ENCODE measurements around the gene MEIS2.

The MEIS2 gene

GRCh38 chr15:36961956-36962355 is 138.4 kb downstream of the MEIS2 start:
- no peak for DNase-seq (ENCODE audit: low read depth)

GRCh38 chr15:36960947-36961227 is 139.5 kb downstream of the MEIS2 start:
- DNase-seq (ENCODE audit: low read depth) = no peak

- no peak for DNase-seq (ENCODE audit: low read depth)
Measured at GRCh38 chr15:36960179-36960946, 140.0 kb downstream of the MEIS2 start.

- DNase-seq (ENCODE audit: low read depth) = no peak
Measured at GRCh38 chr15:36959746-36960145, 140.6 kb downstream of the MEIS2 start.

GRCh38 chr15:36958606-36959005 is 141.7 kb downstream of the MEIS2 start:
- no peak for DNase-seq (ENCODE audit: low read depth)

GRCh38 chr15:36954486-36954885 is 145.9 kb downstream of the MEIS2 start:
- DNase-seq (ENCODE audit: low read depth) = no peak

- no peak for DNase-seq (ENCODE audit: low read depth)
Measured at GRCh38 chr15:36953346-36953745, 147.0 kb downstream of the MEIS2 start.

GRCh38 chr15:36951731-36952247 is 148.6 kb downstream of the MEIS2 start:
- no peak for DNase-seq (ENCODE audit: low read depth)

GRCh38 chr15:36950371-36950770 is 150.0 kb downstream of the MEIS2 start:
- no peak for DNase-seq (ENCODE audit: low read depth)

GRCh38 chr15:36948982-36949381 is 151.4 kb downstream of the MEIS2 start:
- DNase-seq (ENCODE audit: low read depth) = no peak

GRCh38 chr15:36947035-36947719 is 153.2 kb downstream of the MEIS2 start:
- DNase-seq (ENCODE audit: low read depth) = no peak

GRCh38 chr15:36944442-36944841 is 155.9 kb downstream of the MEIS2 start:
- DNase-seq (ENCODE audit: low read depth) = no peak

- no peak for DNase-seq (ENCODE audit: low read depth)
Measured at GRCh38 chr15:36943508-36944361, 156.6 kb downstream of the MEIS2 start.

- no peak for DNase-seq (ENCODE audit: low read depth)
Measured at GRCh38 chr15:36942248-36942827, 158.0 kb downstream of the MEIS2 start.

- no peak for DNase-seq (ENCODE audit: low read depth)
Measured at GRCh38 chr15:36941798-36942197, 158.6 kb downstream of the MEIS2 start.

GRCh38 chr15:36940636-36941260 is 159.6 kb downstream of the MEIS2 start:
- DNase-seq (ENCODE audit: low read depth) = no peak

- DNase-seq (ENCODE audit: low read depth) = no peak
Measured at GRCh38 chr15:36940219-36940618, 160.1 kb downstream of the MEIS2 start.

GRCh38 chr15:36938764-36939163 is 161.6 kb downstream of the MEIS2 start:
- no peak for DNase-seq (ENCODE audit: low read depth)

GRCh38 chr15:36938131-36938530 is 162.2 kb downstream of the MEIS2 start:
- no peak for DNase-seq (ENCODE audit: low read depth)

GRCh38 chr15:36936613-36937012 is 163.7 kb downstream of the MEIS2 start:
- no peak for DNase-seq (ENCODE audit: low read depth)

GRCh38 chr15:36933255-36933990 is 166.9 kb downstream of the MEIS2 start:
- DNase-seq (ENCODE audit: low read depth) = no peak

All from activated gamma-delta T cell treated with anti-CD3 and anti-CD28 coated beads, Interleukin-2, amount 50 U/mL, for 16 hours (primary cell).